H54 (cell line): Measurements from ENCODE around the gene COL4A4.
"Not testable (repeated sequence)": the region's sequence is repeated elsewhere in the genome, so short reads cannot be mapped to it uniquely, and the experiment has no call there.

Experiments
- DNase-seq: peaks from one replicate; pipeline ENCODE4 v3.0.0; 2011; ENCODE audit warnings: low spot score, mixed read lengths; ENCODE audit not compliant: insufficient read length
- FAIRE-seq: peaks from 3 replicates; lab custom pipeline; 2011; peaks lifted over from hg19 to GRCh38; lab: Jason Lieb, UNC
- POLR2A ChIP-seq: IDR thresholded peaks from 2 replicates; pipeline ENCODE4 v1.6.1; 2011; ENCODE audit warnings: low read depth, mild to moderate bottlenecking, low read length

Gene COL4A4

DNA sequence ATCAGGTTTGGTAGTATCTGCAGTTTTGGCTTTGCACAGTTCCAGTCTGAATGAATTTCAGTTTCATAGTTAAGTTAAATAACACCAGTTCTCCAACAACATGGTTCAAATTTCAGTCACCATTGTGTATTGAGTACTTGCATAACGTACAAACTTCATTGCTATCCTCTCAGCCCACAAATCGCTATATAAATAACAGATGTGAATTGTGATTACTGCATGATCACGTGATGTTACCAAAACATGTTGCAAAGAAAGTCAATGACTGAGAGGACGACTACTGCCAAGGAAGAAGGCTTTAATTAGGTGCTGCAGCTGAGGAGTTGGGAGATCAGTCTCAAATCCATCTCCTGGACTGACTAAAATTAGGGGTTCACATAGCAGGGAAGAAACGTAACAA lies 48.2 kb downstream of the COL4A4 start:
- DNase-seq (no peak), FAIRE-seq (no peak)
- no peak for TF ChIP-seq POLR2A

DNA sequence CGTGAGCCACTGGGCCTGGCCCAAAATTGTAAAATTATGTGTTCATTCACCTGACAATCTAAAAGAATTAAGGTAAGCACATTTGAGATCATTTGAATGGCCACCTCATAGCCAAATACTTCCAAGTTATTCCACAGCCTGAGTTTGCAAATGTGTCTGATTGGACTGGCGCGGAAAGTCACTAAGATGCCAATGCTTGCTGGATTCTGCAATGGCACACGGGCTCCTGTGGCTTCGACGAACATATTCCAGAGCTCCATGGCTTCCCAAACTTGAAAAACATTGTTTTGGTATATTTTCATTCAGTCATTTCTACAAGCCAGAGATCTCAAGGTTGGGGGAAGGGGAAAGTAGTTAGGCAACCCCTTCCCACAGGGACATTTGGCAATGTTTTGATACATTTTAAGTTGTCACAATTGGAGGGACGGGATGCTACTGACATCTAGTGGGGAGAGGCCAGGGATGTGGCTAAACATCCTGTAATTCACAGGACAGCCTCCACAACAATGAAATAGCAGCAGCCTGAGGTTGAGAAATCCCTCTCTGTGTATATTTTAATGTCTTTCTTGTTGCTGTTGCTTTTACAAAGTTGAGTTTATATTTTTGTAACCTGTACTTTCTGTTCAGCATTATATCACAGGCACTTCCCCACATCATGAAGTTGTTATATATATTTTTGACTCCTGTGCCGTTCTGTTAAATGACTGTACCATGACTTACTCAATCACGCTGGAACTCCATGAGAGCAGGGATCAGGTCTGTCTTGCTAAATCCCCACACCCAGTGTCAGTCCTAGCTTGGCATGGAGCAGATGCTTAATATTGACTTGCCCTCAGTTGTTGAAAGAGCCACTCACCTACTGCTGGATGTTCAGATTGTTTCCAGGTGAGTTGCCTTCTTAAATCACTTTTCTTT lies 56.9 kb downstream of the COL4A4 start:
- FAIRE-seq (peak; percentile 97), DNase-seq (peak; percentile 27)
- TF ChIP-seq POLR2A, result no peak

DNA sequence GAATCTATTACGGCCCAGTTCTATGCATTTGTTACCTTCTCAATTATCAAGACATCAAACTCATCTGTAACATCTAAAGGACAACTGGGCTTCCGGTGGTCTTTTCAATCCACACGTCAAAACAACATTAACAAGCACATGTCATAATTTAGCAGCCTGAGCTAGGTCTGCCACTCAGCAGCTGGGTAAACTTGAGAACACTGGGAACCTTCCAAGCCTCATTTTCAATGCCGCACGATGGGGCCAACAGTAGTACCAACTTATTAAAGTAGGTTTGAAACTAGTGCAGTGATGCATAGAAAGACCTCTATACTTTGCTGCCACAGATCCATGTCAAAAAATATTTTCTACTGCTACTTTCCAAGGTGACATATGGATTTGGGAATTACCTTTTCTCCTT lies 60.4 kb downstream of the COL4A4 start:
- no peak for FAIRE-seq
- no peak for DNase-seq
- no peak for TF ChIP-seq POLR2A

DNA sequence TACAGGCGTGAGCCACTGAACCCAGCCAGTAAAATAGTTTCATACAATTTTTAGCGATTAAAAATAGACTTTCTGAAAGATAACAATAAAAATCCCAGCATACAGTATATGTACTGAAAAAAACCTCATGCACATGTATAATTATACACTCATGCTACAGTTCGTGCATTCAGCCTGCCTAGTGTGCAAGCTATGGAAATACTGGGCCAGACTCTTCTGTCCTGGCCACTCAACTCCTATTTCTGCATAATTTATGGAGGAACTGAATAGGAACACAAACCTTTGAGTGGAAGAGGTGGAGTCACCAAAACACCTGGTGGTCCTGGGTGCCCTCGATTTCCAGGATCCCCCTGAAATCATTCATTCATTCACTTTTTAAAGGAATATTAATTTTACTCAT lies 64.7 kb downstream of the COL4A4 start:
- DNase-seq (no peak), FAIRE-seq (no peak)
- TF ChIP-seq POLR2A, result no peak

DNA sequence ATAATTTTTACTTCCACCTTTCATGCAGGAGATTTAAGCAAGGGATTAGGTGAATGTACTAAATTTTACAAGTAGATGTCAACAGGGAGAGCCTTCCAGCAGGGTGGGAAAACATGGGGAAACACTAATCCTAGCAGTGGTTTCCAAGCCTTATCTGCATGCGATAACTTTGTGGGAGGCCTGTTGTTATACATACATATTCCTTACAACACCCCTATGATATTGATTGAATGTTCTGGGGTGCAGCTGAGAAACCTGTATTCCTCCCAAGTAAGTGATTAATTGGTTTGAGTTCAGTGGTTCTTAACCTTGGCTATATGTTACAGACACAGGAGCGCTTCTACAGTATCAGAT lies 65.9 kb downstream of the COL4A4 start:
- DNase-seq, result no peak
- no peak for FAIRE-seq
- TF ChIP-seq POLR2A, result no peak

DNA sequence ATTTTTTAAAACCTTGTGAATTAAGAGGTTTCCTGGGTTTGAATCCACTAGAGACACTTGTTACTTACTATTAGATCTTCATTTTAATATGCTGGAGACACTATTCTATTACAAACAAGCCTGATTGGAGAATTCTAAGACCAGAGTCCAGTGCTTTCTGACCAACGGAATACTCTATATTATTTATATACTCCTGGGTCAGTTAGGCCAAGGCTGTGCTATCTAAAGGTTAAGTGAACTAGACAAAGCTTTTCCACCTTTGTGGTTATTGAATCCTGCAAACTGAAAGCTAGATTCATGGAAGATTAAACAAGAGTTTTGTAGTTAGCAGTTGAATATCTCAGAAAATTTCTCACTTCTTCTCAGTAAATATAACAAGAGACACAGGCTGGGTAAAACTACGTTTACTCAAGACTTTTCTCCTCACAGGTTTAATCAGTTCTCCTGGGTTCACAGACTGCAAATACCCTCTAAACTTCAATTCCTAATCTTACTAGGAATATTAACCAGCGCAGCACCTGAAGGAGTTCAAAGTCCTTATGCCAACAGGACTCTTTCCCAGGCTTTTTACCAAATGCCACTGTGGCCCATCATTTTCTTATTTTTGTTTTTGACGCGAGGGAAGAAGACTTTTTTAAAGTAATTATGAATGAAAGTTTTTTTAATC lies 66.4 kb downstream of the COL4A4 start:
- no peak for DNase-seq
- no peak for FAIRE-seq
- TF ChIP-seq POLR2A, result no peak

DNA sequence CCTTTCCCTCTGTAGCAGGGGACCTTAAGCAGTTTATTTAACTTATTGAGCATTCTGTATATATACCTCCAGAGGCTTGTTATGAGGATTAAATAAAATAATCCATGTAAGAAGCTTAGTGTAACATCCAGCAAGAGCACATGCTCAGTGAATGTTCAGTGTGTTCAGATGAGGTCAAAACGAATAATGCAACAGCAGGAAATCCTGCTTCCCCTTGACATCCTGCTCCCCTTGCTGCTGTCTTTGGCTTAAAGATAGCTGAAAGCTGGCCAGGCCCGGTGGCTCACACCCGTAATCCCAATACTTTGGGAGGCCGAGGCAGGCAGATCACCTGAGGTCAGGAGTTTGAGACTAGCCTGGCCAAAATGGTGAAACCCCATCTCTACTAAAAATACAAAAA lies 68.7 kb downstream of the COL4A4 start:
- FAIRE-seq, result no peak

DNA sequence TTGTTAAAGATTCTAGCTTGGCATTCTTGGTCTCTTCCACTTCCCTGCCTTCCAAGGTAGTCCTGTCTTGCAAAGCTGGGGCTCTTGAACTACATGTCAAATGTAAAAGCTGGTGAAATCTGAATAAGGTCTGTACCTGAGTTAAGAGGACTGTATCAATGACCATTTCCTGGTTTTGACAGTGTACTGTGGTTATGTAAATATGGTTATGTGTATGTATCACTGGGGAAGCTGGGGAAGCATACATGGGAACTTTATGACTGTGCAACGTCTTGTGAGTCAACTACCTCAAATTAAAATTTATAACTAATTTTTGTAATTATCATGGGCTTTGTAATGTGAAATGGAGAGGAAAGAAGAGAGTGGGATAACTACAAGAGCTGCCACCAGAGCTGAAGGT lies 81.7 kb downstream of the COL4A4 start:
- no peak for TF ChIP-seq POLR2A
- FAIRE-seq (no peak), DNase-seq (no peak)

More for the DNA sequence above, 68.7 kb downstream of the COL4A4 start:
- no peak for TF ChIP-seq POLR2A
- no peak for DNase-seq

DNA sequence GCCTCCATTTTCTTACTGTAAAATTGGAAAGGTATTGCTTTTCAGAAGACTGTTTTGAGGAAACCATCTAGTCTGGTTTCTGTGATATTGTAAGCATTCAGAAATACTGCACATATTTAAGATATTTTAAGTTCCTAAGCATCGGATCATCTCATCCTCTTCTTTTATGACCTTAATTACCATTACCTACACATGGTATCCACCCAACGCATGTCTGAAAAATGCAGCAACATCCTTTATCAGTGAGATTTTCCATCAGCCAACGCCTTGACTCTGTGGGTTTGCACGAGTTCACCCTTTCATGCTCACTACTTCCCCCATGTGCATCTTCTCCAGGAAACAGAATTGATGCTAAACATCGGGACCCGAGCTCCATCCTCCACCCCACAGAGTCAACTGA lies 84.3 kb downstream of the COL4A4 start:
- no peak for DNase-seq
- no peak for FAIRE-seq

DNA sequence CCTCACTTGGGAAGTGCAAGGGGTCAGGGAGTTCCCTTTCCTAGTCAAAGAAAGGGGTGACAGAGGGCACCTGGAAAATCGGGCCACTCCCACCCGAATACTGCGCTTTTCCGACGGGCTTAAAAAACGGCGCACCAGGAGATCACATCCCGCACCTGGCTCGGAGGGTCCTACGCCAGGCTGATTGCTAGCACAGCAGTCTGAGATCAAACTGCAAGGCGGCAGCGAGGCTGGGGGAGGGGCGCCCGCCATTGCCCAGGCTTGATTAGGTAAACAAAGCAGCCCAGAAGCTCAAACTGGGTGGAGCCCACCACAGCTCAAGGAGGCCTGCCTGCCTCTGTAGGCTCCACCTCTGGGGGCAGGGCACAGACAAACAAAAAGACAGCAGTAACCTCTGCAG lies 98.9 kb downstream of the COL4A4 start:
- not testable (repeated sequence) for DNase-seq, FAIRE-seq

More for the DNA sequence above, 84.3 kb downstream of the COL4A4 start:
- TF ChIP-seq POLR2A, result no peak

DNA sequence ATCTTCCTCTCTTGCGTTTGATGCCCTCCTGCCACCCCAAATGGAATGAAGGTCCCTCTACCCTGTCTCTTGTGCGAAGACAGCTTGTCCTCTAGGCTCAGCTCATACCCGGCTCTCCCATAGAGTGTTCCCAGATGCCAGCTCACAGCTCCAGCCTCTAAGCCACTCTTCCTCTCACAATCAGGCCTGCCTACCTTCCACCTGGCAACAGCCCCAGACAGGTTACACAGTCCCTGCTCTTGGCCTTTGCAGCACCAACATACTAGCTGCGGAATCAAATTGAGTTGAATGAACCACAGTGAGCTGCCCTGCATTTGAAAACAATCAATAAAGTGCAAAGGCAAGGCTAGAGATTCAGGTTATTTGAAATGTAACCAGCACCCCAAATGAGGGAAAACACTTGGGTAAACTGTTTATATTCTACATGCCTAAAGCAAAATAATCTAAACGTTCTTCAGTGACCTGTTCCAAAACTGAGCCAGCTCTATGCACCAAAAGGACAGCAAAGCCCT lies 105.1 kb downstream of the COL4A4 start:
- no peak for FAIRE-seq
- no peak for DNase-seq
- no peak for TF ChIP-seq POLR2A

DNA sequence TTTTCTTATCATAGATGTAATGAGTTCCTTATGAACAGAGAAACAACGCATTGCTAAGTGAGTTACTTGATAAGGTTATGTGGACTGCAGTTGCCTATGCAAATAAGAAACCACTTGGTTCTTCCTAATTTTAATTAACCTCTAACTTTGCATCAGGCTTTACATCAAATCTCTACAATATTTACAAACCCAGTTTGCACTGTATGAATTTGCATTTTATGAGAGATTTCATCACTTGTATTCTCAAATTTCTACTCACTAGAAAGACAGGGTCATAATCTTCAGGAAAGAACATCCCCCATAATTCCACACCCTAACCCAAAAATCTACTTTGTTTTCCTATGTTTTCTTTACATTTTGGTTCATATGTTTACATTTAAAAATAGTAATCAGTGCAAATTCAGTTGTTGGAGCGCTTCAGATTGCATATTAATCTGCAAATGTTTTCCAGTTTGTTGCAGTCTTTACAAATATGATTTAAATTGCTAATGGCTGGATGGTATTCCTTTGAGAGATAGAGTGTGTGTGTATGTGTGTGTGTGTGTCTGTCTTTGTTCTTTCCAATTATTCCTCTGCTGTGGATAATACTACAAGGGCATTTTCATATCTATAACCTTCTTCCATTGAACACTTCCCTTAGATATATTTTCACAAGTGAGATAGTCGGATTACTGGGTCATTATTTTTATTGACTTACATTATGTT lies 106.1 kb downstream of the COL4A4 start:
- FAIRE-seq (no peak), DNase-seq (no peak)
- no peak for TF ChIP-seq POLR2A

DNA sequence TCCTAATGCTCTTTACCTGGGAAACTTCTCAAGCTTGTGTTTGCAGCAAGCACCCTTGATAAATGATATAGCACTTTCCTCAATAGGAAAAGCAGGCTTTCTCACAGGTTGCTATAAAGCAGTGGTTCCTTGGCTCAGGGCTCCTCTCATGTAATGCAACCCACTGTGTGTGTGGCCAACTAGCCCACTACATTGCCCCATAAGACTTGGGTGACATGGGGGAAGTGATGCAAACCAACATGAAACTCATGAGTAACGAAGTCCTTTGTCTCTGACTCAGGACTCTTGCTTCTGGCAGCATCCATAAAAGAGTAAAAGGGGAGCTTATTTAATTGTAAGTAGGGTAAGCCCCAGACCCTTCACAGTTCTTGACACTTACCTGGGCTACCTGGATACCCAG lies 106.9 kb downstream of the COL4A4 start:
- FAIRE-seq (no peak), DNase-seq (no peak)
- no peak for TF ChIP-seq POLR2A

DNA sequence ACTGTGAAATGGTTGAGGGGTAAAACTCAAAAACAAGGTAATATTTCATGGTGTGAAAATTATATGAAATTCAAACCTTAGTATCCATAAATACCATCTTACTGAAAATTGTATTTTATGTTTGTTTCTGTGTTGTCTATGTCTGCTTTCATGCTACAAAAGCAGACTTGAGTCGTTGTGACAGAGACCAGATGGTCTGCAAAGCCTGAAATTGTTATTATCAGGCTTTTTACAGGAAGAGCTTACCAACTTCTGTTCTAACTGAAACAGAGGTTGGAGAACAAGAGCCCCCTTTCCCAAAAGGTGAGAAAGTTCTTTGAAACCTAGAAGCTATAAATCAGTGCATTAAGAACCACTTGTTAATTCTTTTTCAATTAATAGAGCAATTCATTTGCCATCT lies 110.0 kb downstream of the COL4A4 start:
- FAIRE-seq, result no peak
- no peak for DNase-seq
- no peak for TF ChIP-seq POLR2A
